Skeletal muscle tissue (tissue), 4 donors: Measurements from ENCODE around the gene INPP5A. TPM values are rescaled to one million over a fixed set of nuclear protein-coding genes. Genes with fewer than 3 reads are reported as not detected.

ENCODE experiments used
- H3K27ac ChIP-seq: one replicate; pipeline ENCODE4 v1.7.0; 2013; ENCODE audit warnings: mild to moderate bottlenecking, low read depth, low read length, inconsistent platforms
- H3K27me3 ChIP-seq, 3 donors: one replicate each; pipeline ENCODE4 v1.7.0; 2013; ENCODE audit warnings: low read length in 3 of 3; ENCODE audit not compliant: control insufficient read depth in 3 of 3, insufficient read depth in 3 of 3
- H3K36me3 ChIP-seq, 3 donors: one replicate each; pipeline ENCODE4 v1.7.0; 2013; ENCODE audit warnings: low read length in 3 of 3; ENCODE audit not compliant: control insufficient read depth in 3 of 3, insufficient read depth in 3 of 3
- H3K4me1 ChIP-seq, 3 donors: one replicate each; pipeline ENCODE4 v1.7.0; 2013; ENCODE audit warnings: low read length in 3 of 3, mild to moderate bottlenecking in 3 of 3; ENCODE audit not compliant: control insufficient read depth in 3 of 3, insufficient read depth in 3 of 3
- H3K4me3 ChIP-seq, 3 donors: one replicate each; pipeline ENCODE4 v1.7.0; 2013; ENCODE audit warnings: low read length in 3 of 3
- H3K9ac ChIP-seq, 3 donors: one replicate each; pipeline ENCODE4 v1.7.0; 2013; ENCODE audit warnings: low read length in 3 of 3, mild to moderate bottlenecking in 3 of 3, moderate library complexity in 2 of 3, low read depth in 1 of 3
- H3K9me3 ChIP-seq, 3 donors: one replicate each; pipeline ENCODE4 v1.7.0; 2013; ENCODE audit warnings: low read length in 3 of 3; ENCODE audit not compliant: control insufficient read depth in 3 of 3
- total RNA-seq: library from RNA; depleted of rRNA; stranded (reverse); fragments of >200 nt; gene quantifications from one replicate; pipeline ENCODE4 v1.2.3, GENCODE V29; 2014
- donor health status: Osteomylitis.

INPP5A gene
- total RNA-seq, 1 donor from 2014 or later: 50.6 TPM

- Histone ChIP-seq H3K4me3 (no peak overlapping the region), H3K9me3 (no peaks in the 10 kb centered on the region), H3K27ac (no peak overlapping the region), H3K36me3 (peaks cover 2 to 10% (median 9%) of the 10 kb centered on the region in 3 donors), H3K4me1 (no peaks in the 10 kb centered on the region), H3K27me3 (no peaks in the 10 kb centered on the region), H3K9ac (no peak overlapping the region)
These were observed 107.6 kb downstream of the INPP5A start for GRCh38 chr10:132645247-132645530.

GRCh38 chr10:132645630-132646442 lies 108.2 kb downstream of the INPP5A start:
- Histone ChIP-seq H3K36me3 (peaks cover 9 to 15% (median 11%) of the 10 kb centered on the region in 3 donors), H3K9ac (no peak overlapping the region), H3K27ac (no peak overlapping the region), H3K27me3 (no peaks in the 10 kb centered on the region), H3K4me3 (no peak overlapping the region), H3K4me1 (no peaks in the 10 kb centered on the region), H3K9me3 (no peaks in the 10 kb centered on the region)

GRCh38 chr10:132646443-132647097 lies 109.0 kb downstream of the INPP5A start:
- Histone ChIP-seq H3K9me3 (no peaks in the 10 kb centered on the region), H3K36me3 (peaks cover 10 to 15% (median 11%) of the 10 kb centered on the region in 3 donors), H3K27ac (no peak overlapping the region), H3K9ac (no peak overlapping the region), H3K4me1 (no peaks in the 10 kb centered on the region), H3K4me3 (no peak overlapping the region), H3K27me3 (no peaks in the 10 kb centered on the region)

- H3K27me3 ChIP-seq: no peaks in the 10 kb centered on the region
- peaks cover 12 to 19% (median 14%) of the 10 kb centered on the region in 3 donors for H3K36me3 ChIP-seq
- H3K9me3 ChIP-seq: no peaks in the 10 kb centered on the region
- no peak overlapping the region for H3K9ac ChIP-seq
- H3K27ac ChIP-seq: no peak overlapping the region
- H3K4me3 ChIP-seq: no peak overlapping the region
- no peaks in the 10 kb centered on the region for H3K4me1 ChIP-seq
These were observed 109.8 kb downstream of the INPP5A start for GRCh38 chr10:132647424-132647823.

- no peak overlapping the region for H3K27ac ChIP-seq
- H3K9me3 ChIP-seq: no peaks in the 10 kb centered on the region
- H3K4me1 ChIP-seq: no peaks in the 10 kb centered on the region
- no peak overlapping the region for H3K4me3 ChIP-seq
- H3K27me3 ChIP-seq: no peaks in the 10 kb centered on the region
- H3K36me3 ChIP-seq: peaks cover 14 to 27% (median 17%) of the 10 kb centered on the region in 3 donors
- H3K9ac ChIP-seq: no peak overlapping the region
These were observed 110.7 kb downstream of the INPP5A start for GRCh38 chr10:132648072-132648850.

GRCh38 chr10:132648851-132649528 lies 111.4 kb downstream of the INPP5A start:
- Histone ChIP-seq H3K4me3 (no peak overlapping the region), H3K9ac (no peak overlapping the region), H3K9me3 (no peaks in the 10 kb centered on the region), H3K27ac (no peak overlapping the region), H3K27me3 (no peaks in the 10 kb centered on the region), H3K36me3 (peaks cover 15 to 28% (median 17%) of the 10 kb centered on the region in 3 donors), H3K4me1 (no peaks in the 10 kb centered on the region)

- H3K9ac ChIP-seq: no peak overlapping the region
- H3K27ac ChIP-seq: no peak overlapping the region
- H3K36me3 ChIP-seq: peaks cover 16 to 28% (median 17%) of the 10 kb centered on the region in 3 donors
- H3K27me3 ChIP-seq: no peaks in the 10 kb centered on the region
- H3K4me1 ChIP-seq: peaks cover 0 to 3% (median 0%) of the 10 kb centered on the region in 3 donors
- H3K4me3 ChIP-seq: no peak overlapping the region
- no peaks in the 10 kb centered on the region for H3K9me3 ChIP-seq
These were observed 112.2 kb downstream of the INPP5A start for GRCh38 chr10:132649651-132650360.

- peaks cover 15 to 28% (median 16%) of the 10 kb centered on the region in 3 donors for H3K36me3 ChIP-seq
These were observed 113.1 kb downstream of the INPP5A start for GRCh38 chr10:132650611-132651250.

GRCh38 chr10:132651511-132652029 lies 114.0 kb downstream of the INPP5A start:
- peaks cover 0 to 4% (median 0%) of the 10 kb centered on the region in 3 donors for H3K4me1 ChIP-seq
- H3K27ac ChIP-seq: no peak overlapping the region
- H3K36me3 ChIP-seq: peaks cover 12 to 28% (median 16%) of the 10 kb centered on the region in 3 donors
- no peaks in the 10 kb centered on the region for H3K9me3 ChIP-seq
- H3K4me3 ChIP-seq: no peak overlapping the region
- H3K9ac ChIP-seq: no peak overlapping the region
- no peaks in the 10 kb centered on the region for H3K27me3 ChIP-seq

More at GRCh38 chr10:132650611-132651250, 113.1 kb downstream of the INPP5A start:
- Histone ChIP-seq H3K9me3 (no peaks in the 10 kb centered on the region), H3K27me3 (no peaks in the 10 kb centered on the region), H3K4me1 (peaks cover 0 to 4% (median 0%) of the 10 kb centered on the region in 3 donors), H3K9ac (no peak overlapping the region), H3K27ac (no peak overlapping the region), H3K4me3 (no peak overlapping the region)
